Astrocyte of the cerebellum (primary cell): ENCODE data around the gene HSPB6.

ENCODE experiments used
- DNase-seq: peaks from one replicate; pipeline ENCODE4 v3.0.0-alpha.2; 2011; ENCODE audit warnings: low read depth
- H3K4me3 ChIP-seq: 2 replicates; pipeline ENCODE4 v1.5.1; 2011; ENCODE audit warnings: mild to moderate bottlenecking, low read depth, low read length, moderate library complexity
- CTCF ChIP-seq: IDR thresholded peaks from 2 replicates; pipeline ENCODE4 v1.5.1; 2012; ENCODE audit warnings: low read length, low read depth, moderate library complexity, mild to moderate bottlenecking; ENCODE audit errors: missing control alignments
- in situ Hi-C: cut with HindIII; loops from 2 replicates; pipeline ENCODE4 v1.10.0; 2017; ENCODE audit warnings: low sequenced_read_pairs

HSPB6 gene

DNA sequence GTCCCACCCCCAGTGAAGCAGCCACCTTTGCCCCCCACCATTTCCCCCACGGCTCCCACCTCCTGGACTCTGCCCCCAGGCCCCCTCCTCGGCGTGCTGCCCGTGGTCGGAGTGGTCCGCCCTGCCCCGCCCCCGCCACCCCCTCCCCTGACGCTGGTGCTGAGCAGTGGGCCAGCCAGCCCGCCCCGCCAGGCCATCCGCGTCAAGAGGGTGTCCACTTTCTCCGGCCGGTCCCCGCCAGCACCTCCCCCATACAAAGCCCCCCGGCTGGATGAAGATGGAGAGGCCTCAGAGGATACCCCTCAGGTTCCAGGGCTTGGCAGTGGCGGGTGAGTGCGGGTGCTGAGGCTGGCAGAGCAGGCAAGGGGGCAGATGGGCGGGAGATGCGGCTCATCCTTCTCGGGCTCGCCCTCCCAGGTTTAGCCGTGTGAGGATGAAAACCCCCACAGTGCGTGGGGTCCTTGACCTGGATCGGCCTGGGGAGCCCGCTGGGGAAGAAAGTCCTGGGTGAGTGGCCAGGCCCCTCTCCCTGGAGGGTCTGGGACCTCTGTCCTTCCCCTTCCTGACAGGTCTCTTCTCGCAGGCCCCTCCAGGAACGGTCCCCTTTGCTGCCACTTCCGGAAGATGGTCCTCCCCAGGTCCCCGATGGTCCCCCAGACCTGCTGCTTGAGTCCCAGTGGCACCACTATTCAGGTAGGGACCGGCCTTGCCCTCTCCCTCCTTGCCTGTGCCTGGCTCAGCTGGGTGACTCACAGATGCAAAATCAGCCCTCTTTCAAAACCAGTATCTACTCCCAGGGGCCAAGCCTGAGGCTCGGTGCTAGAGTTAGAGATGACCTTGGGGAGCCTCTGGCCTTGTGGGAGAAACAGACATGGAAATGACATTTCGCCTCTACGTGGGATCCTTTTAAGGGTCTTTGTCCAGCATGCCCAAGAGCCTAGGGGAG is 23.4 kb downstream of the HSPB6 start:
- no peak overlapping the region for H3K4me3 ChIP-seq
- no peak for TF ChIP-seq CTCF
- DNase-seq, result no peak
- in situ Hi-C loops, result no loop called here

GRCh38 chr19:35732540-35733179 is 24.2 kb downstream of the HSPB6 start:
- DNase-seq, result no peak
- in situ Hi-C loops, result no loop called here
- no peak for TF ChIP-seq CTCF

DNA sequence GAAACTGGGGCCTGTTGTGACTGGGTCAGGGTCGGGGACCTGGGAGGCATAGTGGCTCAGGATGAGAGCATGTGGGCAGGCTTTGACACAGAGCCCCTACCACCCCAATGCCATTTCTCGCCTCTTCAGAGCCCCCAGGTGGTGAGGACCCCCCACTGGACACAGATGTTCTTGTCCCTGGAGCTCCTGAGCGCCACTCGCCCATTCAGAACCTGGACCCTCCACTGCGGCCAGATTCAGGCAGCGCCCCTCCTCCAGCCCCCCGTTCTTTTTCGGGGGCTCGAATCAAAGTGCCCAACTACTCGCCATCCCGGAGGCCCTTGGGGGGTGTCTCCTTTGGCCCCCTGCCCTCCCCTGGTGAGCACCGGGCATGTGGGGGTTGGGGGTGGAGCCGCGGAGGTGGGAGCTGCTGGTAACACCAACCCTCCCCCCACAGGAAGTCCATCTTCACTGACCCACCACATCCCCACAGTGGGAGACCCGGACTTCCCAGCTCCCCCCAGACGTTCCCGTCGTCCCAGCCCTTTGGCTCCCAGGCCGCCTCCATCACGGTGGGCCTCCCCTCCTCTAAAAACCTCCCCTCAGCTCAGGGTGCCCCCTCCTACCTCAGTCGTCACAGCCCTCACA is 24.9 kb downstream of the HSPB6 start:
- TF ChIP-seq CTCF, result no peak
- DNase-seq, result no peak
- in situ Hi-C loops, result no loop called here
- H3K4me3 ChIP-seq, result no peak overlapping the region

More at GRCh38 chr19:35732540-35733179, 24.2 kb downstream of the HSPB6 start:
- no peak overlapping the region for H3K4me3 ChIP-seq

- H3K4me3 ChIP-seq, result no peak overlapping the region
- no peak for TF ChIP-seq CTCF
- no peak for DNase-seq
- in situ Hi-C loops, result no loop called here
Observed at GRCh38 chr19:35731353-35731752, 25.5 kb downstream of the HSPB6 start.

DNA sequence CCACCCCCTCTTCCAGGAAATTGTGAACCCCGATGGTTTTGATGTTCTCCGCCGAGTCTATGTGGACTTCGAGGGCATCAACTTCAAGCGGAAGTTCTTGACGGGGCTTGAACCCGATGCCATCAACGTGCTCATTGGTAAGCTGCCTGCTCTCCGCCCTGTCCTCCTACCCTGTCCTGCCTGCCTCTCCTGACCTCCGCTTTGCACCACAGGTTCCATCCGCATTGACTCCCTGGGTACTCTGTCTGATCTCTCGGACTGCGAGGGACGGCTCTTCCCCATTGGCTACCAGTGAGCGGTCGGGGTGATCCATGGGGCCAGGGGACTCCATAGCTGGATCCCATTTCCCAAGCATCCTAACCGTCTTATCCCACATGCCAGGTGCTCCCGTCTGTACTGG is 26.5 kb downstream of the HSPB6 start:
- TF ChIP-seq CTCF, result no peak
- DNase-seq, result no peak
- H3K4me3 ChIP-seq, result no peak overlapping the region
- in situ Hi-C loops, result no loop called here

- in situ Hi-C loops, result no loop called here
- DNase-seq, result no peak
- TF ChIP-seq CTCF, result no peak
- H3K4me3 ChIP-seq, result no peak overlapping the region
Observed at GRCh38 chr19:35729763-35730162, 27.1 kb downstream of the HSPB6 start.
